Measurements from ENCODE around the gene IHH. TPM values are rescaled to one million over a fixed set of nuclear protein-coding genes. Genes with fewer than 3 reads are reported as not detected.

The IHH gene
- total RNA-seq, 1 experiment from 2014 or later: 0.11 TPM

- Mint-ChIP-seq H3K27ac (no peak overlapping the region), H3K27me3 (ENCODE audit: low read depth) (peaks cover 96% of the 10 kb centered on the region), H3K4me3 (peak overlapping the region; percentile 58), H3K9me3 (no peaks in the 10 kb centered on the region), H3K4me1 (peaks cover 25% of the 10 kb centered on the region), H3K36me3 (no peaks in the 10 kb centered on the region)
- ChIA-PET POLR2A (interaction anchor here (1.3 kb wide), 2 partner anchors 60 to 62 kb away, joined by 3 to 4 read pairs; no protein-coding TSS in a partner anchor), CTCF (interaction anchor here (0.6 to 8.3 kb wide), 45 partner anchors 9 to 472 kb away, joined by 3 to 198 read pairs (median 5); partner anchors contain the start of genes CDK5R2, CFAP65, DNAJB2 and NHEJ1)
- peak; percentile 91 for DNase-seq (ENCODE audit: low spot score)
- TF ChIP-seq NR1H2 (CRISPR knock-in tag; IDR thresholded peaks at IDR 0.05) (no peak), ETV6 (CRISPR knock-in tag; IDR thresholded peaks at IDR 0.05) (no peak), ZNF121 (CRISPR knock-in tag; IDR thresholded peaks at IDR 0.05) (no peak), NR2C2 (CRISPR knock-in tag; IDR thresholded peaks at IDR 0.05) (no peak), RORB (CRISPR knock-in tag; IDR thresholded peaks at IDR 0.05) (no peak), SMAD3 (CRISPR knock-in tag; IDR thresholded peaks at IDR 0.05; ENCODE audit: borderline replicate concordance) (peak; percentile 63; the same call in 1 of the 2 replicates), SP1 (CRISPR knock-in tag; conservative IDR thresholded peaks at IDR 0.05) (peak; percentile 33; the same call in 1 of the 2 replicates), GRHL2 (CRISPR knock-in tag; IDR thresholded peaks at IDR 0.05; ENCODE audit: insufficient replicate concordance, severe bottlenecking) (no peak), TEAD4 (CRISPR knock-in tag; IDR thresholded peaks at IDR 0.05) (no peak), FOXP1 (CRISPR knock-in tag; IDR thresholded peaks at IDR 0.05; ENCODE audit: borderline replicate concordance) (no peak), ZNF263 (CRISPR knock-in tag; IDR thresholded peaks at IDR 0.05; ENCODE audit: low read depth) (peak; percentile 62; the same call in 1 of the 2 replicates), STAT6 (CRISPR knock-in tag; conservative IDR thresholded peaks at IDR 0.05; ENCODE audit: low read depth) (no peak), SMAD4 (CRISPR knock-in tag; IDR thresholded peaks at IDR 0.05) (no peak), ZNF512 (CRISPR knock-in tag; IDR thresholded peaks at IDR 0.05; ENCODE audit: borderline replicate concordance) (no peak), GABPB1 (CRISPR knock-in tag; IDR thresholded peaks at IDR 0.05) (0 out of 2 replicates have a peak, but pooled peaks have one; percentile 34), MXD4 (CRISPR knock-in tag; IDR thresholded peaks at IDR 0.05; ENCODE audit: borderline replicate concordance) (no peak)
- TF ChIP-seq, protein P1, sequence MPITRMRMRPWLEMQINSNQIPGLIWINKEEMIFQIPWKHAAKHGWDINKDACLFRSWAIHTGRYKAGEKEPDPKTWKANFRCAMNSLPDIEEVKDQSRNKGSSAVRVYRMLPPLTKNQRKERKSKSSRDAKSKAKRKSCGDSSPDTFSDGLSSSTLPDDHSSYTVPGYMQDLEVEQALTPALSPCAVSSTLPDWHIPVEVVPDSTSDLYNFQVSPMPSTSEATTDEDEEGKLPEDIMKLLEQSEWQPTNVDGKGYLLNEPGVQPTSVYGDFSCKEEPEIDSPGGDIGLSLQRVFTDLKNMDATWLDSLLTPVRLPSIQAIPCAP (CRISPR knock-in tag; IDR thresholded peaks at IDR 0.05): no peak
- TF ChIP-seq, protein P2, sequence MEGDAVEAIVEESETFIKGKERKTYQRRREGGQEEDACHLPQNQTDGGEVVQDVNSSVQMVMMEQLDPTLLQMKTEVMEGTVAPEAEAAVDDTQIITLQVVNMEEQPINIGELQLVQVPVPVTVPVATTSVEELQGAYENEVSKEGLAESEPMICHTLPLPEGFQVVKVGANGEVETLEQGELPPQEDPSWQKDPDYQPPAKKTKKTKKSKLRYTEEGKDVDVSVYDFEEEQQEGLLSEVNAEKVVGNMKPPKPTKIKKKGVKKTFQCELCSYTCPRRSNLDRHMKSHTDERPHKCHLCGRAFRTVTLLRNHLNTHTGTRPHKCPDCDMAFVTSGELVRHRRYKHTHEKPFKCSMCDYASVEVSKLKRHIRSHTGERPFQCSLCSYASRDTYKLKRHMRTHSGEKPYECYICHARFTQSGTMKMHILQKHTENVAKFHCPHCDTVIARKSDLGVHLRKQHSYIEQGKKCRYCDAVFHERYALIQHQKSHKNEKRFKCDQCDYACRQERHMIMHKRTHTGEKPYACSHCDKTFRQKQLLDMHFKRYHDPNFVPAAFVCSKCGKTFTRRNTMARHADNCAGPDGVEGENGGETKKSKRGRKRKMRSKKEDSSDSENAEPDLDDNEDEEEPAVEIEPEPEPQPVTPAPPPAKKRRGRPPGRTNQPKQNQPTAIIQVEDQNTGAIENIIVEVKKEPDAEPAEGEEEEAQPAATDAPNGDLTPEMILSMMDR (IDR thresholded peaks at IDR 0.05): peak; percentile 80
- TF ChIP-seq, protein P3, sequence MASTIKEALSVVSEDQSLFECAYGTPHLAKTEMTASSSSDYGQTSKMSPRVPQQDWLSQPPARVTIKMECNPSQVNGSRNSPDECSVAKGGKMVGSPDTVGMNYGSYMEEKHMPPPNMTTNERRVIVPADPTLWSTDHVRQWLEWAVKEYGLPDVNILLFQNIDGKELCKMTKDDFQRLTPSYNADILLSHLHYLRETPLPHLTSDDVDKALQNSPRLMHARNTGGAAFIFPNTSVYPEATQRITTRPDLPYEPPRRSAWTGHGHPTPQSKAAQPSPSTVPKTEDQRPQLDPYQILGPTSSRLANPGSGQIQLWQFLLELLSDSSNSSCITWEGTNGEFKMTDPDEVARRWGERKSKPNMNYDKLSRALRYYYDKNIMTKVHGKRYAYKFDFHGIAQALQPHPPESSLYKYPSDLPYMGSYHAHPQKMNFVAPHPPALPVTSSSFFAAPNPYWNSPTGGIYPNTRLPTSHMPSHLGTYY (CRISPR knock-in tag; IDR thresholded peaks at IDR 0.05): no peak
- TF ChIP-seq, protein P4, sequence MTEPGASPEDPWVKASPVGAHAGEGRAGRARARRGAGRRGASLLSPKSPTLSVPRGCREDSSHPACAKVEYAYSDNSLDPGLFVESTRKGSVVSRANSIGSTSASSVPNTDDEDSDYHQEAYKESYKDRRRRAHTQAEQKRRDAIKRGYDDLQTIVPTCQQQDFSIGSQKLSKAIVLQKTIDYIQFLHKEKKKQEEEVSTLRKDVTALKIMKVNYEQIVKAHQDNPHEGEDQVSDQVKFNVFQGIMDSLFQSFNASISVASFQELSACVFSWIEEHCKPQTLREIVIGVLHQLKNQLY (CRISPR knock-in tag; IDR thresholded peaks at IDR 0.05): no peak
- TF ChIP-seq, protein P5, sequence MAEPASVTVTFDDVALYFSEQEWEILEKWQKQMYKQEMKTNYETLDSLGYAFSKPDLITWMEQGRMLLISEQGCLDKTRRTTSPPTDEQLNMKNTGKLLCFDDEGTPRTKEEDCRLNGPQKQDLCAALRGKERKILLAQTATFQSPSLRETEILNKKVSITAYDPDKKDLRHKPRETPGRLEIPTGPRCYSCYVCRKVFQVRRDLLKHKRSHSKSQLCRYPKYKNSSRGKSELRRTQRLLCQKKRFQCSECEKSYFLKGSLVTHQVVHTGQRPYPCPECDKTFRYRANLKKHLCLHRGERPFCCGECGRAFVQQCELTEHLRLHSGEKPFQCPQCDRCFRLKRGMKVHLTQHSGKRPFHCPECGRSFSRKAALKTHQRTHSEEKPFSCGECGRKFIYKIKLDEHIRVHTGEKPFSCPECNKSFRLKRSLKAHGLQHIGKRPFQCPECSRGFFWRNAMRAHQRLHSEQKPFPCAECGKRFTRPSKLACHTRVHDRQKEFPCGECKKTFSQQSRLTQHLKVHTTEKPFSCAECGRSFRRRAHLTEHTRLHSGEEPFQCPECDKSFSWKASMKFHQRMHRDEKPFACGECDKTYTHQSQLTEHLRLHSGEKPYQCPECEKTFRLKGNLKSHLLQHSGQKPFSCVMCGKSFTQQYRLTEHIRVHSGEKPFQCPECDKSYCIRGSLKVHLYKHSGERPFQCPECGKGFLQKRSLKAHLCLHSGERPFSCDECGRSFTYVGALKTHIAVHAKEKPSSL (CRISPR knock-in tag; conservative IDR thresholded peaks at IDR 0.05): no peak
- peak; percentile 82 for ATAC-seq
These were observed 2.8 kb downstream of the IHH start for GRCh38 chr2:219057709-219058540.
